ENCODE results near the gene PTCHD4. TPM values are rescaled to one million over a fixed set of nuclear protein-coding genes. Genes with fewer than 3 reads are reported as not detected.

PTCHD4 gene
- total and polyA plus RNA-seq, 2 of the 13 experiments (the other 11 are each of a cell fraction or from before 2014, with no cell fraction given) = 28.4 to 32.9 TPM

GRCh38 chr6:48151142-48151541 is 40.1 kb upstream of the PTCHD4 start:
- no peak for TF ChIP-seq CAMTA2 (CRISPR knock-in tag; IDR thresholded peaks at IDR 0.05; ENCODE audit: borderline replicate concordance)
- no peak for TF ChIP-seq SIN3A (IDR thresholded peaks at IDR 0.05; ENCODE audit: borderline replicate concordance, low read depth, low read length)
- TF ChIP-seq ZNF557 (CRISPR knock-in tag; IDR thresholded peaks at IDR 0.05) = no peak
- TF ChIP-seq SNRNP70 (IDR thresholded peaks at IDR 0.05; ENCODE audit: low read depth, low read length) = no peak
- no peak for TF ChIP-seq AKAP8 (CRISPR knock-in tag; IDR thresholded peaks at IDR 0.05)
- TF ChIP-seq RFX3 (CRISPR knock-in tag; IDR thresholded peaks at IDR 0.05) = no peak
- no peak for TF ChIP-seq ZNF569 (CRISPR knock-in tag; IDR thresholded peaks at IDR 0.05; ENCODE audit: borderline replicate concordance)
- H3K79me2 ChIP-seq (ENCODE audit: insufficient read depth, low read length) = no peaks in the 10 kb centered on the region
- intact Hi-C loops (cut with micrococcal nuclease; ENCODE audit: unreplicated experiment) = loop anchor here (10.0 kb wide), 1 partner anchor 366 kb away; the partner anchor contains the start of gene OPN5
- no peak overlapping the region for H2AFZ ChIP-seq (ENCODE audit: low read length)
- H3K4me2 ChIP-seq (ENCODE audit: low read depth, low read length) = no peak overlapping the region
- H3K27me3 ChIP-seq (ENCODE audit: control insufficient read depth in 1 of 2, insufficient read depth in 2 of 2, low read length in 2 of 2) = no peaks in the 10 kb centered on the region
- ATAC-seq = no peak
- no peaks in the 10 kb centered on the region for H4K20me1 ChIP-seq (ENCODE audit: insufficient read depth, low read length)
- DNase-seq (ENCODE audit: low spot score) = no peak
- no peaks in the 10 kb centered on the region for H3K4me1 ChIP-seq (ENCODE audit: insufficient read depth, low read length)
- in situ Hi-C loops (cut with HindIII; ENCODE audit: extremely low pct_ligation_motif_present, low pct_unique_long_range_greater_than_20kb) = no loop called here
- ChIA-PET POLR2A (no interaction called here), CTCF (ENCODE audit: low intra/inter-chr PET ratio, low total read pairs) (no interaction called here)
- no peak overlapping the region for H3K9ac ChIP-seq (ENCODE audit: insufficient read depth, low read depth, low read length)
- H3K4me3 ChIP-seq (replicated peaks in 1 of 3; ENCODE audit: insufficient read depth in 1 of 3, low read depth in 2 of 3, low read length in 3 of 3) = no peak overlapping the region
- peaks cover 15% of the 10 kb centered on the region for H3K9me3 ChIP-seq (ENCODE audit: low read length)
- no peaks in the 10 kb centered on the region for H3K36me3 ChIP-seq (replicated peaks in 1 of 2; ENCODE audit: control insufficient read depth in 1 of 2, insufficient read depth in 2 of 2, low read length in 2 of 2)
- 0% methylated on average over 2 of the region's 2 CpGs for WGBS (ENCODE audit: low lambda C conversion rate)
- H3K27ac ChIP-seq (ENCODE audit: extremely low read length, insufficient read depth, low read length) = no peak overlapping the region
- BruUV-seq (replicated peaks) = no TSS peak
- FAIRE-seq = no peak

- Histone ChIP-seq H3K4me1 (ENCODE audit: insufficient read depth, low read length) (no peaks in the 10 kb centered on the region), H3K79me2 (ENCODE audit: insufficient read depth, low read length) (no peaks in the 10 kb centered on the region), H3K9ac (ENCODE audit: insufficient read depth, low read depth, low read length) (no peak overlapping the region), H3K4me2 (ENCODE audit: low read depth, low read length) (no peak overlapping the region), H3K4me3 (replicated peaks in 1 of 3; ENCODE audit: insufficient read depth in 1 of 3, low read depth in 2 of 3, low read length in 3 of 3) (no peak overlapping the region), H3K27ac (ENCODE audit: extremely low read length, insufficient read depth, low read length) (no peak overlapping the region), H3K9me3 (ENCODE audit: low read length) (peaks cover 15% of the 10 kb centered on the region), H2AFZ (ENCODE audit: low read length) (no peak overlapping the region), H4K20me1 (ENCODE audit: insufficient read depth, low read length) (no peaks in the 10 kb centered on the region), H3K36me3 (replicated peaks in 1 of 2; ENCODE audit: control insufficient read depth in 1 of 2, insufficient read depth in 2 of 2, low read length in 2 of 2) (no peaks in the 10 kb centered on the region), H3K27me3 (ENCODE audit: control insufficient read depth in 1 of 2, insufficient read depth in 2 of 2, low read length in 2 of 2) (no peaks in the 10 kb centered on the region)
- POLR2A ChIA-PET = no interaction called here
- 49% methylated on average over 2 of the region's 2 CpGs for WGBS (ENCODE audit: low lambda C conversion rate)
- no TSS peak for BruUV-seq (replicated peaks)
- DNase-seq (ENCODE audit: low spot score) (no peak), ATAC-seq (no peak), FAIRE-seq (no peak)
- CTCF ChIA-PET (ENCODE audit: low intra/inter-chr PET ratio, low total read pairs) = no interaction called here
- intact Hi-C loops (cut with micrococcal nuclease; ENCODE audit: unreplicated experiment) (loop anchor here (10.0 kb wide), 1 partner anchor 366 kb away; the partner anchor contains the start of gene OPN5), in situ Hi-C loops (cut with HindIII; ENCODE audit: extremely low pct_ligation_motif_present, low pct_unique_long_range_greater_than_20kb) (no loop called here)
- no peak for TF ChIP-seq ZNF567 (CRISPR knock-in tag; IDR thresholded peaks at IDR 0.05; ENCODE audit: borderline replicate concordance)
- TF ChIP-seq, protein P1, sequence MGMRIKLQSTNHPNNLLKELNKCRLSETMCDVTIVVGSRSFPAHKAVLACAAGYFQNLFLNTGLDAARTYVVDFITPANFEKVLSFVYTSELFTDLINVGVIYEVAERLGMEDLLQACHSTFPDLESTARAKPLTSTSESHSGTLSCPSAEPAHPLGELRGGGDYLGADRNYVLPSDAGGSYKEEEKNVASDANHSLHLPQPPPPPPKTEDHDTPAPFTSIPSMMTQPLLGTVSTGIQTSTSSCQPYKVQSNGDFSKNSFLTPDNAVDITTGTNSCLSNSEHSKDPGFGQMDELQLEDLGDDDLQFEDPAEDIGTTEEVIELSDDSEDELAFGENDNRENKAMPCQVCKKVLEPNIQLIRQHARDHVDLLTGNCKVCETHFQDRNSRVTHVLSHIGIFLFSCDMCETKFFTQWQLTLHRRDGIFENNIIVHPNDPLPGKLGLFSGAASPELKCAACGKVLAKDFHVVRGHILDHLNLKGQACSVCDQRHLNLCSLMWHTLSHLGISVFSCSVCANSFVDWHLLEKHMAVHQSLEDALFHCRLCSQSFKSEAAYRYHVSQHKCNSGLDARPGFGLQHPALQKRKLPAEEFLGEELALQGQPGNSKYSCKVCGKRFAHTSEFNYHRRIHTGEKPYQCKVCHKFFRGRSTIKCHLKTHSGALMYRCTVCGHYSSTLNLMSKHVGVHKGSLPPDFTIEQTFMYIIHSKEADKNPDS (CRISPR knock-in tag; IDR thresholded peaks at IDR 0.05) = no peak
- TF ChIP-seq, protein P2, sequence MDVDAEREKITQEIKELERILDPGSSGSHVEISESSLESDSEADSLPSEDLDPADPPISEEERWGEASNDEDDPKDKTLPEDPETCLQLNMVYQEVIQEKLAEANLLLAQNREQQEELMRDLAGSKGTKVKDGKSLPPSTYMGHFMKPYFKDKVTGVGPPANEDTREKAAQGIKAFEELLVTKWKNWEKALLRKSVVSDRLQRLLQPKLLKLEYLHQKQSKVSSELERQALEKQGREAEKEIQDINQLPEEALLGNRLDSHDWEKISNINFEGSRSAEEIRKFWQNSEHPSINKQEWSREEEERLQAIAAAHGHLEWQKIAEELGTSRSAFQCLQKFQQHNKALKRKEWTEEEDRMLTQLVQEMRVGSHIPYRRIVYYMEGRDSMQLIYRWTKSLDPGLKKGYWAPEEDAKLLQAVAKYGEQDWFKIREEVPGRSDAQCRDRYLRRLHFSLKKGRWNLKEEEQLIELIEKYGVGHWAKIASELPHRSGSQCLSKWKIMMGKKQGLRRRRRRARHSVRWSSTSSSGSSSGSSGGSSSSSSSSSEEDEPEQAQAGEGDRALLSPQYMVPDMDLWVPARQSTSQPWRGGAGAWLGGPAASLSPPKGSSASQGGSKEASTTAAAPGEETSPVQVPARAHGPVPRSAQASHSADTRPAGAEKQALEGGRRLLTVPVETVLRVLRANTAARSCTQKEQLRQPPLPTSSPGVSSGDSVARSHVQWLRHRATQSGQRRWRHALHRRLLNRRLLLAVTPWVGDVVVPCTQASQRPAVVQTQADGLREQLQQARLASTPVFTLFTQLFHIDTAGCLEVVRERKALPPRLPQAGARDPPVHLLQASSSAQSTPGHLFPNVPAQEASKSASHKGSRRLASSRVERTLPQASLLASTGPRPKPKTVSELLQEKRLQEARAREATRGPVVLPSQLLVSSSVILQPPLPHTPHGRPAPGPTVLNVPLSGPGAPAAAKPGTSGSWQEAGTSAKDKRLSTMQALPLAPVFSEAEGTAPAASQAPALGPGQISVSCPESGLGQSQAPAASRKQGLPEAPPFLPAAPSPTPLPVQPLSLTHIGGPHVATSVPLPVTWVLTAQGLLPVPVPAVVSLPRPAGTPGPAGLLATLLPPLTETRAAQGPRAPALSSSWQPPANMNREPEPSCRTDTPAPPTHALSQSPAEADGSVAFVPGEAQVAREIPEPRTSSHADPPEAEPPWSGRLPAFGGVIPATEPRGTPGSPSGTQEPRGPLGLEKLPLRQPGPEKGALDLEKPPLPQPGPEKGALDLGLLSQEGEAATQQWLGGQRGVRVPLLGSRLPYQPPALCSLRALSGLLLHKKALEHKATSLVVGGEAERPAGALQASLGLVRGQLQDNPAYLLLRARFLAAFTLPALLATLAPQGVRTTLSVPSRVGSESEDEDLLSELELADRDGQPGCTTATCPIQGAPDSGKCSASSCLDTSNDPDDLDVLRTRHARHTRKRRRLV (CRISPR knock-in tag; IDR thresholded peaks at IDR 0.05) = no peak
- no peak for TF ChIP-seq ATF7-NPFF (CRISPR knock-in tag; IDR thresholded peaks at IDR 0.05; ENCODE audit: low read depth)
These were observed 39.7 kb upstream of the PTCHD4 start for GRCh38 chr6:48150701-48151100.

Measured in HepG2 (cell line).